Ammon's horn (tissue), 1 donor: ENCODE measurements around the gene MVP.

Experiments
- DNase-seq: peaks from one replicate; pipeline ENCODE4 v3.0.0-alpha.2; 2016; ENCODE audit warnings: low spot score

The MVP gene

GRCh38 chr16:29804455-29805231 is 15.6 kb upstream of the MVP start:
- DNase-seq: no peak

- peak; percentile 97 for DNase-seq
Observed at GRCh38 chr16:29805232-29806098, 14.8 kb upstream of the MVP start.

- DNase-seq: peak; percentile 66
Observed at GRCh38 chr16:29806099-29806579, 14.1 kb upstream of the MVP start, which contains the start of gene MAZ. MAZ (plus strand) TSS chr16:29806529; CDS start chr16:29806702, 173 bp downstream.

GRCh38 chr16:29806641-29807425 is 13.4 kb upstream of the MVP start:
- DNase-seq: no peak

- DNase-seq: peak; percentile 93
Observed at GRCh38 chr16:29807426-29808218, 12.6 kb upstream of the MVP start.

- no peak for DNase-seq
Observed at GRCh38 chr16:29808219-29808900, 11.9 kb upstream of the MVP start.

- no peak for DNase-seq
Observed at GRCh38 chr16:29809031-29809747, 11.1 kb upstream of the MVP start.

GRCh38 chr16:29809850-29810698 is 10.2 kb upstream of the MVP start:
- DNase-seq: no peak

GRCh38 chr16:29810699-29811169 is 9.5 kb upstream of the MVP start:
- DNase-seq: no peak

GRCh38 chr16:29811170-29811895 is 8.9 kb upstream of the MVP start:
- peak; percentile 98 for DNase-seq

GRCh38 chr16:29811896-29812665 is 8.2 kb upstream of the MVP start, which contains the start of gene PRRT2:
PRRT2 (plus strand) TSS chr16:29812193; CDS start chr16:29813055, 862 bp downstream.
- DNase-seq: peak; percentile 82

- no peak for DNase-seq
Observed at GRCh38 chr16:29812754-29813643, 7.3 kb upstream of the MVP start.

- no peak for DNase-seq
Observed at GRCh38 chr16:29813644-29814562, 6.4 kb upstream of the MVP start.

GRCh38 chr16:29814592-29814991 is 5.7 kb upstream of the MVP start:
- no peak for DNase-seq
